ENCODE results near the gene CCNA1. TPM values are rescaled to one million over a fixed set of nuclear protein-coding genes. Genes with fewer than 3 reads are reported as not detected.

The CCNA1 gene
- total RNA-seq, 1 donor from 2014 or later = 0.27 TPM

DNA sequence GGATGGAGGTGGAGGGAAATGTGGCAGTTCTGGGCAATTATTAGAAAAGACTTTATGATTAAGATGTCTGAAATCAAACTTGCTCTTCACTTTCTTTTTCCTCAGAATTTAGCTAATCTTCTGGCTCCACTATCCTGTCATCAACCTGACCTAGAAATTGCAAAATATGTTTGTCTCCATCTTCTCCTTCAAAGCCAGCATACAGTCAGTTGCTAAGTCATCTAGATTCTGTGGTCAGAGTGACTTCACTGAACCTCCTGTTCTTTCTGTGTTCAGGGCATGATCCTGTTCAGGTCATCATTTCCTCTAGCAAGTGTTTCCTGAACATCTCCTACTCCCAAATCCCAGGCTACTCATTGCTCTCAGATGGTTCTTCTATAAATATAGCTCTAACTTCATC is 10.8 kb upstream of the CCNA1 start:
- peaks cover 12% of the 10 kb centered on the region for H3K4me1 Mint-ChIP-seq (ENCODE audit: low read depth)
- peaks cover 3% of the 10 kb centered on the region for H3K36me3 Mint-ChIP-seq (ENCODE audit: low read depth)
- H3K27me3 Mint-ChIP-seq (ENCODE audit: low read depth) = peaks cover 36% of the 10 kb centered on the region
- H3K4me3 Mint-ChIP-seq (ENCODE audit: unreplicated experiment) = no peak overlapping the region
- DNase-seq (ENCODE audit: low spot score) = no peak
- peaks cover 15% of the 10 kb centered on the region for H3K9me3 Mint-ChIP-seq (ENCODE audit: low read depth)
- TF ChIP-seq, protein P1, sequence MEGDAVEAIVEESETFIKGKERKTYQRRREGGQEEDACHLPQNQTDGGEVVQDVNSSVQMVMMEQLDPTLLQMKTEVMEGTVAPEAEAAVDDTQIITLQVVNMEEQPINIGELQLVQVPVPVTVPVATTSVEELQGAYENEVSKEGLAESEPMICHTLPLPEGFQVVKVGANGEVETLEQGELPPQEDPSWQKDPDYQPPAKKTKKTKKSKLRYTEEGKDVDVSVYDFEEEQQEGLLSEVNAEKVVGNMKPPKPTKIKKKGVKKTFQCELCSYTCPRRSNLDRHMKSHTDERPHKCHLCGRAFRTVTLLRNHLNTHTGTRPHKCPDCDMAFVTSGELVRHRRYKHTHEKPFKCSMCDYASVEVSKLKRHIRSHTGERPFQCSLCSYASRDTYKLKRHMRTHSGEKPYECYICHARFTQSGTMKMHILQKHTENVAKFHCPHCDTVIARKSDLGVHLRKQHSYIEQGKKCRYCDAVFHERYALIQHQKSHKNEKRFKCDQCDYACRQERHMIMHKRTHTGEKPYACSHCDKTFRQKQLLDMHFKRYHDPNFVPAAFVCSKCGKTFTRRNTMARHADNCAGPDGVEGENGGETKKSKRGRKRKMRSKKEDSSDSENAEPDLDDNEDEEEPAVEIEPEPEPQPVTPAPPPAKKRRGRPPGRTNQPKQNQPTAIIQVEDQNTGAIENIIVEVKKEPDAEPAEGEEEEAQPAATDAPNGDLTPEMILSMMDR (IDR thresholded peaks at IDR 0.05) = no peak
- H3K27ac Mint-ChIP-seq (ENCODE audit: unreplicated experiment) = no peak overlapping the region

- Mint-ChIP-seq H3K4me1 (ENCODE audit: low read depth) (peaks cover 15% of the 10 kb centered on the region), H3K36me3 (ENCODE audit: low read depth) (peaks cover 3% of the 10 kb centered on the region), H3K9me3 (ENCODE audit: low read depth) (peaks cover 20% of the 10 kb centered on the region), H3K27me3 (ENCODE audit: low read depth) (peaks cover 64% of the 10 kb centered on the region), H3K4me3 (ENCODE audit: unreplicated experiment) (no peak overlapping the region), H3K27ac (ENCODE audit: unreplicated experiment) (no peak overlapping the region)
- TF ChIP-seq, protein P1 (IDR thresholded peaks at IDR 0.05) = no peak
- no peak for DNase-seq (ENCODE audit: low spot score)
These were observed 4.2 kb upstream of the CCNA1 start for GRCh38 chr13:36428086-36428485.

GRCh38 chr13:36430247-36431203 is 1.8 kb upstream of the CCNA1 start:
- no peaks in the 10 kb centered on the region for H3K36me3 Mint-ChIP-seq (ENCODE audit: low read depth)

GRCh38 chr13:36431204-36432105 is 840 bp upstream of the CCNA1 start:
- TF ChIP-seq, protein P1 (IDR thresholded peaks at IDR 0.05) = no peak
- H3K36me3 Mint-ChIP-seq (ENCODE audit: low read depth) = no peaks in the 10 kb centered on the region
- peaks cover 63% of the 10 kb centered on the region for H3K27me3 Mint-ChIP-seq (ENCODE audit: low read depth)
- DNase-seq (ENCODE audit: low spot score) = no peak
- H3K27ac Mint-ChIP-seq (ENCODE audit: unreplicated experiment) = no peak overlapping the region
- peaks cover 5% of the 10 kb centered on the region for H3K9me3 Mint-ChIP-seq (ENCODE audit: low read depth)
- H3K4me1 Mint-ChIP-seq (ENCODE audit: low read depth) = peaks cover 15% of the 10 kb centered on the region
- peak overlapping the region; percentile 63 for H3K4me3 Mint-ChIP-seq (ENCODE audit: unreplicated experiment)

More at GRCh38 chr13:36430247-36431203, 1.8 kb upstream of the CCNA1 start:
- Mint-ChIP-seq H3K27me3 (ENCODE audit: low read depth) (peaks cover 71% of the 10 kb centered on the region), H3K4me3 (ENCODE audit: unreplicated experiment) (peak overlapping the region; percentile 47), H3K9me3 (ENCODE audit: low read depth) (peaks cover 12% of the 10 kb centered on the region), H3K27ac (ENCODE audit: unreplicated experiment) (no peak overlapping the region), H3K4me1 (ENCODE audit: low read depth) (peaks cover 15% of the 10 kb centered on the region)
- no peak for DNase-seq (ENCODE audit: low spot score)
- TF ChIP-seq, protein P1 (IDR thresholded peaks at IDR 0.05) = no peak

- TF ChIP-seq, protein P1 (IDR thresholded peaks at IDR 0.05) = no peak
- H3K9me3 Mint-ChIP-seq (ENCODE audit: low read depth) = no peaks in the 10 kb centered on the region
- H3K27ac Mint-ChIP-seq (ENCODE audit: unreplicated experiment) = no peak overlapping the region
- no peak overlapping the region for H3K4me3 Mint-ChIP-seq (ENCODE audit: unreplicated experiment)
- DNase-seq (ENCODE audit: low spot score) = no peak
- H3K4me1 Mint-ChIP-seq (ENCODE audit: low read depth) = peaks cover 6% of the 10 kb centered on the region
- peaks cover 46% of the 10 kb centered on the region for H3K27me3 Mint-ChIP-seq (ENCODE audit: low read depth)
- H3K36me3 Mint-ChIP-seq (ENCODE audit: low read depth) = no peaks in the 10 kb centered on the region
These were observed 4.5 kb downstream of the CCNA1 start for GRCh38 chr13:36436811-36437210.
